ENCODE data around the gene WDR88. TPM values are rescaled to one million over a fixed set of nuclear protein-coding genes. Genes with fewer than 3 reads are reported as not detected.

Gene WDR88
- total and polyA plus RNA-seq, 2 of the 13 experiments (the other 11 are each of a cell fraction or from before 2014, with no cell fraction given) = not detected

DNA sequence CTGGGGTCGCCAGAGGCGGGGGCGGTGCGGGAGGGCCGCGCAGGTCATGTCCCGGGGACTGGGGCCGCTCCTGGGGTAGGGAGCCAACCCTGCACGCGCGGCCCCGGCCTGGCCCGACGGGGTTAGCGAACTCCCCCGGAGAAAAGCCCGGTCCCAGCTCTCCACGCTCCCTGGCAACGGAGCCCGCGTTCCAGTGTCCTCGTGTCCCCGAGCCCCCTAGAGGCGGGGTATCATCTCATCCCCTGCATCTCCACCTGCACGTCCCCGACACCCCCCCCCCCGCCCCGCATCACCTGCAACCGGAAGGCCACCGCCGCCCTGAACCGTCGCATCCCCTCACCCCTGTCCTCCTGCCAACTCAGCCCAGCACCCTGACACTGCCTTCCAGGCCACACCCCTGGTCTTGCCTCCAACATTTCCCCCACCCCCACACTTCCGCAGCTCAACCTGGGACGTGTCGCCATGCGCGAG, 2.7 kb downstream of the WDR88 start:
- no TSS peak for BruUV-seq (replicated peaks)
- no peaks in the 10 kb centered on the region for H4K20me1 ChIP-seq (ENCODE audit: insufficient read depth, low read length)
- H3K27me3 ChIP-seq (ENCODE audit: control insufficient read depth in 1 of 2, insufficient read depth in 2 of 2, low read length in 2 of 2) = peaks cover 0 to 3% of the 10 kb centered on the region in 2 experiments; a peak in 1 of 5 replicates
- no peak overlapping the region for H3K4me2 ChIP-seq (ENCODE audit: low read depth, low read length)
- no peaks in the 10 kb centered on the region for H3K79me2 ChIP-seq (ENCODE audit: insufficient read depth, low read length)
- ATAC-seq = no peak
- in situ Hi-C loops (cut with HindIII; ENCODE audit: extremely low pct_ligation_motif_present, low pct_unique_long_range_greater_than_20kb) (loop anchor here (25.0 kb wide), 1 partner anchor 447 kb away; the partner anchor contains the start of genes ANKRD27, NUDT19 and RGS9BP), intact Hi-C loops (cut with micrococcal nuclease; ENCODE audit: unreplicated experiment) (no loop called here)
- POLR2A ChIA-PET = no interaction called here
- H3K9me3 ChIP-seq (ENCODE audit: low read length) = no peaks in the 10 kb centered on the region
- CTCF ChIA-PET (ENCODE audit: low intra/inter-chr PET ratio, low total read pairs) = no interaction called here
- no peak overlapping the region for H3K27ac ChIP-seq (ENCODE audit: extremely low read length, insufficient read depth, low read length)
- H3K9ac ChIP-seq (ENCODE audit: insufficient read depth, low read depth, low read length) = no peak overlapping the region
- DNase-seq (ENCODE audit: low spot score) = no peak
- H3K4me1 ChIP-seq (ENCODE audit: insufficient read depth, low read length) = peaks cover 12% of the 10 kb centered on the region
- peaks cover 0 to 10% of the 10 kb centered on the region in 2 experiments; a peak in 1 of 5 replicates for H3K36me3 ChIP-seq (replicated peaks in 1 of 2; ENCODE audit: control insufficient read depth in 1 of 2, insufficient read depth in 2 of 2, low read length in 2 of 2)
- H2AFZ ChIP-seq (ENCODE audit: low read length) = no peak overlapping the region
- H3K4me3 ChIP-seq (replicated peaks in 1 of 3; ENCODE audit: insufficient read depth in 1 of 3, low read depth in 2 of 3, low read length in 3 of 3) = no peak overlapping the region
- no peak for FAIRE-seq
- WGBS (ENCODE audit: low lambda C conversion rate) = 57% methylated on average over 21 of the region's 38 CpGs
- no peak for TF ChIP-seq HNRNPK (IDR thresholded peaks at IDR 0.05; ENCODE audit: low read depth, low read length, poor library complexity, severe bottlenecking)
- TF ChIP-seq STAT5B (CRISPR knock-in tag; IDR thresholded peaks at IDR 0.05) = no peak
- no peak for TF ChIP-seq USF2 (IDR thresholded peaks at IDR 0.05; ENCODE audit: low read depth, low read length)
- no peak for TF ChIP-seq USF2 (CRISPR knock-in tag; IDR thresholded peaks at IDR 0.05; ENCODE audit: borderline replicate concordance)
- TF ChIP-seq TRIM24 (CRISPR knock-in tag; IDR thresholded peaks at IDR 0.05) = no peak
- TF ChIP-seq, protein P1, sequence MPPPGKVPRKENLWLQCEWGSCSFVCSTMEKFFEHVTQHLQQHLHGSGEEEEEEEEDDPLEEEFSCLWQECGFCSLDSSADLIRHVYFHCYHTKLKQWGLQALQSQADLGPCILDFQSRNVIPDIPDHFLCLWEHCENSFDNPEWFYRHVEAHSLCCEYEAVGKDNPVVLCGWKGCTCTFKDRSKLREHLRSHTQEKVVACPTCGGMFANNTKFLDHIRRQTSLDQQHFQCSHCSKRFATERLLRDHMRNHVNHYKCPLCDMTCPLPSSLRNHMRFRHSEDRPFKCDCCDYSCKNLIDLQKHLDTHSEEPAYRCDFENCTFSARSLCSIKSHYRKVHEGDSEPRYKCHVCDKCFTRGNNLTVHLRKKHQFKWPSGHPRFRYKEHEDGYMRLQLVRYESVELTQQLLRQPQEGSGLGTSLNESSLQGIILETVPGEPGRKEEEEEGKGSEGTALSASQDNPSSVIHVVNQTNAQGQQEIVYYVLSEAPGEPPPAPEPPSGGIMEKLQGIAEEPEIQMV (CRISPR knock-in tag; IDR thresholded peaks at IDR 0.05; ENCODE audit: low read depth) = no peak
- TF ChIP-seq NRL (CRISPR knock-in tag; IDR thresholded peaks at IDR 0.05; ENCODE audit: borderline replicate concordance) = no peak
- TF ChIP-seq ZNF30 (CRISPR knock-in tag; IDR thresholded peaks at IDR 0.05) = no peak
- TF ChIP-seq ZNF441 (CRISPR knock-in tag; IDR thresholded peaks at IDR 0.05; ENCODE audit: borderline replicate concordance) = no peak
- TF ChIP-seq RFX1 (IDR thresholded peaks at IDR 0.05) = no peak
- TF ChIP-seq ZNF557 (CRISPR knock-in tag; IDR thresholded peaks at IDR 0.05) = no peak
- no peak for TF ChIP-seq NFIC (IDR thresholded peaks at IDR 0.05; ENCODE audit: low read length)
- TF ChIP-seq, protein P2, sequence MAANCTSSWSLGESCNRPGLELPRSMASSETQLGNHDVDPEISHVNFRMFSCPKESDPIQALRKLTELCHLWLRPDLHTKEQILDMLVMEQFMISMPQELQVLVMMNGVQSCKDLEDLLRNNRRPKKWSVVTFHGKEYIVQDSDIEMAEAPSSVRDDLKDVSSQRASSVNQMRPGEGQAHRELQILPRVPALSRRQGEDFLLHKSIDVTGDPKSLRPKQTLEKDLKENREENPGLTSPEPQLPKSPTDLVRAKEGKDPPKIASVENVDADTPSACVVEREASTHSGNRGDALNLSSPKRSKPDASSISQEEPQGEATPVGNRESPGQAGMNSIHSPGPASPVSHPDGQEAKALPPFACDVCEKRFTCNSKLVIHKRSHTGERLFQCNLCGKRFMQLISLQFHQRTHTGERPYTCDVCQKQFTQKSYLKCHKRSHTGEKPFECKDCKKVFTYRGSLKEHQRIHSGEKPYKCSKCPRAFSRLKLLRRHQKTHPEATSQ (CRISPR knock-in tag; IDR thresholded peaks at IDR 0.05; ENCODE audit: borderline replicate concordance) = no peak
- no peak for TF ChIP-seq ATF6 (CRISPR knock-in tag; conservative IDR thresholded peaks at IDR 0.05)
- no peak for TF ChIP-seq ZBTB8A (CRISPR knock-in tag; IDR thresholded peaks at IDR 0.05; ENCODE audit: borderline replicate concordance, low read depth)
- no peak for TF ChIP-seq SRSF1 (optimal IDR thresholded peaks at IDR 0.05; ENCODE audit: low read depth, low read length)
- no peak for TF ChIP-seq RXRB (CRISPR knock-in tag; IDR thresholded peaks at IDR 0.05; ENCODE audit: borderline replicate concordance)
- no peak for TF ChIP-seq IRX3 (CRISPR knock-in tag; IDR thresholded peaks at IDR 0.05; ENCODE audit: borderline replicate concordance, low read depth)
- TF ChIP-seq ZNF766 (CRISPR knock-in tag; IDR thresholded peaks at IDR 0.05; ENCODE audit: borderline replicate concordance) = no peak
